Body of pancreas (tissue), 4 donors: Measurements from ENCODE around the gene MACO1. TPM values are rescaled to one million over a fixed set of nuclear protein-coding genes. Genes with fewer than 3 reads are reported as not detected.
A peak's percentile ranks its signal among the peaks of the same experiment; 100 is the strongest.

Source experiments
- ATAC-seq: fragments of 150-250 bp; one replicate; pipeline ENCODE4 v1.9.1; 2016
- DNase-seq, 4 donors: peaks; one replicate each; pipeline ENCODE4 v3.0.0-alpha.2; 2019
- H3K27ac ChIP-seq, 4 donors: fragments of 200-600 bp; sonication (generic); 1 replicate in 3 of 4; 2 replicates in 1 of 4; pipeline versions ENCODE4 v1.5.1 to v1.6.1; 2016 to 2019; ENCODE audit warnings: mild to moderate bottlenecking in 1 of 4, mixed read lengths in 1 of 4, moderate library complexity in 1 of 4
- H3K27me3 ChIP-seq, 2 donors: fragments of 200-600 bp; sonication (generic); one replicate each; pipeline ENCODE4 v1.6.0; 2016; ENCODE audit warnings: mild to moderate bottlenecking in 1 of 2
- H3K36me3 ChIP-seq, 2 donors: fragments of 200-600 bp; sonication (generic); replicated peaks in 1 of 2; 2 replicates each; pipeline ENCODE4 v1.5.1; 2016; ENCODE audit warnings: low read depth in 2 of 2; ENCODE audit not compliant: insufficient read depth in 1 of 2
- H3K4me1 ChIP-seq: fragments of 200-600 bp; sonication (generic); one replicate; pipeline ENCODE4 v1.6.0; 2016
- H3K4me3 ChIP-seq, 2 donors: fragments of 200-600 bp; sonication (generic); 1 replicate in 1 of 2; 2 replicates in 1 of 2; pipeline ENCODE4 v1.5.1; 2016 to 2019
- H3K9me3 ChIP-seq, 3 donors: fragments of 200-600 bp; sonication (generic); 1 replicate in 2 of 3; 2 replicates in 1 of 3; pipeline ENCODE4 v1.5.1; 2016
- CTCF ChIP-seq, 7 experiments: fragments of 450-650 bp in 4 of 7; fragments of 200-600 bp in 3 of 7; sonication (generic) in 3 of 7; IDR thresholded peaks; one replicate each; pipeline ENCODE4 v1.5.1; 2016 to 2019; ENCODE audit warnings: antibody characterized with exemption in 7 of 7
- POLR2A ChIP-seq, 3 donors: fragments of 450-650 bp; IDR thresholded peaks; one replicate each; pipeline ENCODE4 v1.6.1; 2016; ENCODE audit warnings: antibody characterized with exemption in 3 of 3, mild to moderate bottlenecking in 2 of 3
- WGBS, 2 donors: methylation state at CpG; one replicate each; pipeline ENCODE4 v1.1.5; 2017; 5-methylcytosine and 5-hydroxymethylcytosine counted together
- intact Hi-C: fragments of 100-400 bp; cut with DNase I; formaldehyde crosslinking; loops from one replicate; pipeline ENCODE4 v1.15.1; 2023
- total RNA-seq, 2 donors: library from RNA; depleted of rRNA; stranded (reverse); fragments of >200 nt; gene quantifications; one replicate each; pipeline ENCODE4 v1.1.0, GENCODE V29; 2016

The MACO1 gene
- total RNA-seq, 2 donors from 2014 or later = 21.3 to 23.4 TPM

- ATAC-seq (peak; percentile 31), DNase-seq (peak in 1 of 4 donors; percentile 31)
- no peak for TF ChIP-seq POLR2A (IDR thresholded peaks at IDR 0.05)
- TF ChIP-seq CTCF (IDR thresholded peaks at IDR 0.05) = peak in 1 of 7 experiments; percentile 17
- intact Hi-C loops = loop anchor here (10.0 kb wide), 1 partner anchor 119 kb away; no protein-coding TSS in a partner anchor
- H3K4me1 ChIP-seq = peaks cover 16% of the 10 kb centered on the region
- WGBS, 2 donors = 70 to 72% methylated on average over 9 of the region's 10 CpGs
- H3K4me3 ChIP-seq = no peak overlapping the region
- H3K27ac ChIP-seq = peak overlapping the region in 1 of 4 donors; percentile 54
- H3K9me3 ChIP-seq = no peaks in the 10 kb centered on the region
- no peaks in the 10 kb centered on the region for H3K36me3 ChIP-seq
- H3K27me3 ChIP-seq = no peaks in the 10 kb centered on the region
Measured at GRCh38 chr1:25523542-25523941, 92.8 kb downstream of the MACO1 start.

GRCh38 chr1:25524568-25525360 lies 94.1 kb downstream of the MACO1 start:
- Histone ChIP-seq H3K27ac (no peak overlapping the region), H3K36me3 (no peaks in the 10 kb centered on the region), H3K4me3 (no peak overlapping the region), H3K9me3 (no peaks in the 10 kb centered on the region), H3K27me3 (no peaks in the 10 kb centered on the region), H3K4me1 (peaks cover 16% of the 10 kb centered on the region)
- no peak for TF ChIP-seq POLR2A (IDR thresholded peaks at IDR 0.05)
- no peak for TF ChIP-seq CTCF (IDR thresholded peaks at IDR 0.05)
- WGBS, 2 donors = 61 to 70% methylated on average over 13 to 15 of the region's 15 CpGs
- no peak for ATAC-seq
- DNase-seq = no peak
- intact Hi-C loops = loop anchor here (10.0 kb wide), 1 partner anchor 120 kb away; no protein-coding TSS in a partner anchor

GRCh38 chr1:25525361-25525688 lies 94.6 kb downstream of the MACO1 start:
- H3K4me1 ChIP-seq = peaks cover 16% of the 10 kb centered on the region
- no peaks in the 10 kb centered on the region for H3K9me3 ChIP-seq
- intact Hi-C loops = loop anchor here (10.0 kb wide), 1 partner anchor 121 kb away; no protein-coding TSS in a partner anchor
- no peak for ATAC-seq
- 79 to 86% methylated on average over 4 of the region's 4 CpGs for WGBS, 2 donors
- H3K27me3 ChIP-seq = no peaks in the 10 kb centered on the region
- H3K27ac ChIP-seq = no peak overlapping the region
- H3K4me3 ChIP-seq = no peak overlapping the region
- TF ChIP-seq CTCF (IDR thresholded peaks at IDR 0.05) (no peak), POLR2A (IDR thresholded peaks at IDR 0.05) (no peak)
- H3K36me3 ChIP-seq = no peaks in the 10 kb centered on the region
- no peak for DNase-seq

- intact Hi-C loops = loop anchor here (10.0 kb wide), 1 partner anchor 122 kb away; no protein-coding TSS in a partner anchor
- H3K27me3 ChIP-seq = no peaks in the 10 kb centered on the region
- no peaks in the 10 kb centered on the region for H3K36me3 ChIP-seq
- TF ChIP-seq CTCF (IDR thresholded peaks at IDR 0.05) (no peak), POLR2A (IDR thresholded peaks at IDR 0.05) (no peak)
- ATAC-seq (no peak), DNase-seq (no peak)
- peaks cover 13% of the 10 kb centered on the region for H3K4me1 ChIP-seq
- no peak overlapping the region for H3K4me3 ChIP-seq
- no peaks in the 10 kb centered on the region for H3K9me3 ChIP-seq
- 87 to 92% methylated on average over 2 of the region's 2 CpGs for WGBS, 2 donors
- no peak overlapping the region for H3K27ac ChIP-seq
Measured at GRCh38 chr1:25526753-25527152, 96.1 kb downstream of the MACO1 start.
